GM23338 (cell line): Measurements from ENCODE around the gene CKS1B.

Experiments used
- CREB1 ChIP-seq: fragments of 250-450 bp; sonication (Bioruptor Pico); IDR thresholded peaks from 2 replicates; pipeline ENCODE4 v1.5.0; 2020; ENCODE audit warnings: low read depth, mild to moderate bottlenecking, moderate library complexity
- CTCF ChIP-seq, 2 experiments: fragments of 200-600 bp in 1 of 2; sonication (generic) in 1 of 2; conservative IDR thresholded peaks; 2 replicates each; pipeline versions ENCODE4 v1.5.1 to v1.6.1; 2016 to 2017; ENCODE audit warnings: antibody characterized with exemption in 2 of 2, low read depth in 2 of 2, mild to moderate bottlenecking in 2 of 2, moderate library complexity in 1 of 2
- ETS1 ChIP-seq: IDR thresholded peaks from 2 replicates; pipeline ENCODE4 v1.6.1; 2016; ENCODE audit warnings: antibody characterized with exemption
- EZH2 ChIP-seq: fragments of 200-600 bp; sonication (generic); IDR thresholded peaks from one replicate; pipeline ENCODE4 v1.8.0; 2017; ENCODE audit warnings: antibody characterized with exemption, mild to moderate bottlenecking, low read depth; ENCODE audit not compliant: unreplicated experiment
- EZH2phosphoT487 ChIP-seq: fragments of 200-600 bp; sonication (generic); IDR thresholded peaks from one replicate; pipeline ENCODE4 v1.8.1; 2018; ENCODE audit warnings: antibody characterized with exemption; ENCODE audit not compliant: unreplicated experiment
- JUNB ChIP-seq: IDR thresholded peaks from one replicate; pipeline ENCODE4 v1.6.1; 2016; ENCODE audit warnings: antibody characterized with exemption; ENCODE audit not compliant: unreplicated experiment
- NANOG ChIP-seq: IDR thresholded peaks from 2 replicates; pipeline ENCODE4 v1.6.1; 2016; ENCODE audit warnings: antibody characterized with exemption, borderline replicate concordance
- POLR2AphosphoS5 ChIP-seq: IDR thresholded peaks from 2 replicates; pipeline ENCODE4 v1.6.1; 2016; ENCODE audit warnings: antibody characterized with exemption, low read depth
- REST ChIP-seq: IDR thresholded peaks from one replicate; pipeline ENCODE4 v1.6.1; 2018; ENCODE audit warnings: antibody characterized with exemption; ENCODE audit not compliant: unreplicated experiment
- ZNF114 ChIP-seq: fragments of 250-450 bp; sonication (Bioruptor Pico); IDR thresholded peaks from 2 replicates; pipeline ENCODE4 v1.5.0; 2020; ENCODE audit warnings: mild to moderate bottlenecking, moderate library complexity
- ZNF462 ChIP-seq: fragments of 250-450 bp; sonication (Bioruptor Pico); IDR thresholded peaks from 2 replicates; pipeline ENCODE4 v1.5.0; 2020; ENCODE audit warnings: mild to moderate bottlenecking, moderate library complexity

- TF ChIP-seq POLR2AphosphoS5 (no peak), CTCF (conservative IDR thresholded peaks at IDR 0.05; ENCODE audit: low read depth in 2 of 2) (peak; percentile 87 to 90), ZNF462 (CRISPR knock-in tag) (no peak), REST (no peak), ETS1 (no peak), CREB1 (CRISPR knock-in tag) (no peak), JUNB (no peak), EZH2 (no peak), ZNF114 (CRISPR knock-in tag) (no peak), EZH2phosphoT487 (no peak), NANOG (no peak)
Observed at GRCh38 chr1:154943649-154944400, 30.7 kb upstream of the CKS1B start.
